CD14-positive monocyte (primary cell): Measurements from ENCODE around the gene CDH4. TPM values are rescaled to one million over a fixed set of nuclear protein-coding genes. Genes with fewer than 3 reads are reported as not detected.

Experiments
- DNase-seq, 3 donors: peaks; one replicate each; pipeline ENCODE4 v3.0.0-alpha.2; 2011 to 2022
- H2AFZ ChIP-seq: 2 replicates; pipeline ENCODE4 v1.6.0; 2012; ENCODE audit warnings: mild to moderate bottlenecking, low read depth, low read length, inconsistent platforms; ENCODE audit not compliant: insufficient read depth, poor library complexity, severe bottlenecking
- H3K27ac ChIP-seq, 2 donors: 1 replicate in 1 of 2; 2 replicates in 1 of 2; pipeline ENCODE4 v1.5.1; 2012 to 2013; ENCODE audit warnings: low read length in 2 of 2, control low read depth in 1 of 2, inconsistent platforms in 1 of 2, low read depth in 1 of 2, mild to moderate bottlenecking in 1 of 2
- H3K27me3 ChIP-seq, 2 donors: one replicate each; pipeline versions ENCODE4 v1.6.0 to v1.6.1; 2011 to 2013; ENCODE audit warnings: low read length in 2 of 2; ENCODE audit not compliant: control insufficient read depth in 2 of 2, insufficient read depth in 2 of 2
- H3K36me3 ChIP-seq, 2 donors: replicated peaks in 1 of 2; 1 replicate in 1 of 2; 2 replicates in 1 of 2; pipeline versions ENCODE4 v1.5.1 to v1.6.1; 2012 to 2013; ENCODE audit warnings: low read length in 2 of 2, control low read depth in 1 of 2, inconsistent platforms in 1 of 2, mild to moderate bottlenecking in 1 of 2; ENCODE audit not compliant: insufficient read depth in 2 of 2, control insufficient read depth in 1 of 2
- H3K4me1 ChIP-seq, 2 donors: 1 replicate in 1 of 2; 2 replicates in 1 of 2; pipeline versions ENCODE4 v1.5.1 to v1.6.1; 2012 to 2013; ENCODE audit warnings: low read length in 2 of 2, control low read depth in 1 of 2, inconsistent platforms in 1 of 2, mild to moderate bottlenecking in 1 of 2, moderate library complexity in 1 of 2; ENCODE audit not compliant: insufficient read depth in 2 of 2, control insufficient read depth in 1 of 2
- H3K4me2 ChIP-seq: replicated peaks from 2 replicates; pipeline ENCODE3; 2012; ENCODE audit warnings: low read length, moderate library complexity, mild to moderate bottlenecking; ENCODE audit not compliant: poor library complexity, severe bottlenecking; ENCODE audit errors: extremely low read depth
- H3K4me3 ChIP-seq, 3 experiments: fragments of 200-600 bp in 1 of 3; sonication (generic) in 1 of 3; replicated peaks in 1 of 3; 1 replicate in 2 of 3; 2 replicates in 1 of 3; pipeline ENCODE4 v1.5.1; 2011 to 2013; ENCODE audit warnings: low read length in 3 of 3, mild to moderate bottlenecking in 3 of 3, control low read depth in 2 of 3, low read depth in 2 of 3, inconsistent platforms in 1 of 3, moderate library complexity in 1 of 3
- H3K79me2 ChIP-seq: 2 replicates; pipeline ENCODE4 v1.6.0; 2012; ENCODE audit warnings: mild to moderate bottlenecking, control low read depth, inconsistent platforms, low read length, moderate library complexity; ENCODE audit not compliant: insufficient read depth
- H3K9ac ChIP-seq: 2 replicates; pipeline ENCODE4 v1.6.0; 2017; ENCODE audit warnings: low read length, mild to moderate bottlenecking; ENCODE audit not compliant: insufficient read depth, poor library complexity, severe bottlenecking
- H3K9me3 ChIP-seq, 2 donors: replicated peaks in 1 of 2; 1 replicate in 1 of 2; 2 replicates in 1 of 2; pipeline versions ENCODE4 v1.5.1 to v1.6.1; 2012 to 2013; ENCODE audit warnings: low read length in 2 of 2, control low read depth in 1 of 2; ENCODE audit not compliant: control insufficient read depth in 1 of 2, insufficient read depth in 1 of 2
- H4K20me1 ChIP-seq: 2 replicates; pipeline ENCODE4 v1.6.0; 2012; ENCODE audit warnings: mild to moderate bottlenecking, low read length, control low read depth, moderate library complexity; ENCODE audit not compliant: insufficient read depth
- H3K27ac Mint-ChIP-seq, 7 donors: one replicate each; pipeline ENCODE4 v1.8.0; 2020; ENCODE audit warnings: mild to moderate bottlenecking in 7 of 7, mixed read lengths in 7 of 7, moderate library complexity in 6 of 7, inconsistent platforms in 2 of 7
- H3K27me3 Mint-ChIP-seq, 3 donors: one replicate each; pipeline ENCODE4 v1.8.0; 2021 to 2022; ENCODE audit warnings: low read depth in 3 of 3, mild to moderate bottlenecking in 3 of 3, mixed read lengths in 3 of 3, moderate library complexity in 3 of 3, inconsistent platforms in 1 of 3
- H3K36me3 Mint-ChIP-seq, 2 donors: one replicate each; pipeline ENCODE4 v1.8.0; 2020; ENCODE audit warnings: mixed read lengths in 2 of 2, inconsistent platforms in 1 of 2, mild to moderate bottlenecking in 1 of 2
- H3K4me1 Mint-ChIP-seq: one replicate; pipeline ENCODE4 v1.8.0; 2020; ENCODE audit warnings: mild to moderate bottlenecking, mixed read lengths
- H3K4me3 Mint-ChIP-seq, 2 donors: one replicate each; pipeline ENCODE4 v1.8.0; 2020; ENCODE audit warnings: mild to moderate bottlenecking in 2 of 2, mixed read lengths in 2 of 2, moderate library complexity in 1 of 2
- H3K9me3 Mint-ChIP-seq, 7 donors: one replicate each; pipeline ENCODE4 v1.8.0; 2020 to 2022; ENCODE audit warnings: mixed read lengths in 7 of 7, mild to moderate bottlenecking in 6 of 7, moderate library complexity in 6 of 7, inconsistent platforms in 2 of 7
- WGBS: methylation state at CpG from one replicate; pipeline ENCODE4 v1.1.5; 2013; ENCODE audit warnings: missing lambda C conversion rate; ENCODE audit not compliant: insufficient coverage; 5-methylcytosine and 5-hydroxymethylcytosine counted together
- intact Hi-C, 2 donors: fragments of 100-400 bp; cut with micrococcal nuclease; formaldehyde crosslinking; loops; one replicate each; pipeline versions ENCODE4 v1.15.0 to v1.15.1; 2023
- polyA plus RNA-seq, 3 donors: library from polyadenylated mRNA; depleted of rRNA in 1 of 3; unstranded in 2 of 3; stranded (reverse) in 1 of 3; fragments of 300-500 nt in 2 of 3; fragments of >200 nt in 1 of 3; fragmentation: Illumina TruSeq in 2 of 3; gene quantifications; 1 replicate in 2 of 3; 2 replicates in 1 of 3; pipeline ENCODE4 v1.2.3, GENCODE V29; 2012 to 2021
- TF ChIP-seq, protein P1 (sequence below): fragments of 200-600 bp; IDR thresholded peaks from one replicate; pipeline ENCODE4 v1.8.0; 2022; ENCODE audit warnings: antibody characterized with exemption, mild to moderate bottlenecking

CDH4 gene
- polyA plus RNA-seq, 3 donors: not detected

DNA sequence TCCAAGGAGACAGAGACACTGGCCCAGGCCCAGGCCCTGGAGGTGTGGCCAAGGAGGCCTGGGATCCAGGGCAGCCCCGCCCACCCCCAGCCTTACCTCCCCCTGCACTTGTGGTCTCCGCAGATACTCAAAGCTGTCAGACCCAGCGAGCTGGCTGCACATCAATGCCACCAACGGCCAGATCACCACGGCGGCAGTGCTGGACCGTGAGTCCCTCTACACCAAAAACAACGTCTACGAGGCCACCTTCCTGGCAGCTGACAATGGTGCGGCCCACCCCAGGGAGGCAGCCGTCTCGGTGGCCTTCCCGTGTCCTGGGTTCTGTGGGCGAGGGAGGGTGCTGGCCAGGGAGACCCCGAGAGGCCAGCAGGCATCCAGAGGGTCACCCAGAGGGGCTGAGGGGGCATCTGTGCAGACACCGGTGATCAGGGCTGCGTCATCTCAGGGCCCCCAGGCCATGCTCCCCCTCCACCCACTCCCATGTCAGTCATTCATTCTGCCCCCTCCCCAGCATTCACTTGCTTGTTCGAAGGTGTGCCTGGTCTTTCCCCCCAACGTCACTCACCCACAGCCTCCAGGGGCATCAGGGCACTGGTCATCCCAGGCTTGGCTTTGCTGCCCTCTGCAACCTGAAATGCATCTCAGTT is 672.3 kb downstream of the CDH4 start:
- Histone ChIP-seq H3K9me3 (peaks cover 17 to 73% of the 10 kb centered on the region in 2 donors), H3K27ac (no peak overlapping the region), H4K20me1 (no peaks in the 10 kb centered on the region), H2AFZ (no peak overlapping the region), H3K79me2 (no peaks in the 10 kb centered on the region), H3K4me3 (no peak overlapping the region), H3K36me3 (no peaks in the 10 kb centered on the region), H3K4me2 (no peak overlapping the region), H3K4me1 (no peaks in the 10 kb centered on the region), H3K9ac (no peak overlapping the region), H3K27me3 (no peaks in the 10 kb centered on the region)
- no peak for DNase-seq
- peaks cover 0 to 28% (median 20%) of the 10 kb centered on the region in 7 donors for H3K9me3 Mint-ChIP-seq
- H3K4me3 Mint-ChIP-seq: no peak overlapping the region
- H3K27me3 Mint-ChIP-seq: peaks cover 0 to 3% (median 3%) of the 10 kb centered on the region in 3 donors
- no peaks in the 10 kb centered on the region for H3K4me1 Mint-ChIP-seq
- no peak overlapping the region for H3K27ac Mint-ChIP-seq
- TF ChIP-seq, protein P1, sequence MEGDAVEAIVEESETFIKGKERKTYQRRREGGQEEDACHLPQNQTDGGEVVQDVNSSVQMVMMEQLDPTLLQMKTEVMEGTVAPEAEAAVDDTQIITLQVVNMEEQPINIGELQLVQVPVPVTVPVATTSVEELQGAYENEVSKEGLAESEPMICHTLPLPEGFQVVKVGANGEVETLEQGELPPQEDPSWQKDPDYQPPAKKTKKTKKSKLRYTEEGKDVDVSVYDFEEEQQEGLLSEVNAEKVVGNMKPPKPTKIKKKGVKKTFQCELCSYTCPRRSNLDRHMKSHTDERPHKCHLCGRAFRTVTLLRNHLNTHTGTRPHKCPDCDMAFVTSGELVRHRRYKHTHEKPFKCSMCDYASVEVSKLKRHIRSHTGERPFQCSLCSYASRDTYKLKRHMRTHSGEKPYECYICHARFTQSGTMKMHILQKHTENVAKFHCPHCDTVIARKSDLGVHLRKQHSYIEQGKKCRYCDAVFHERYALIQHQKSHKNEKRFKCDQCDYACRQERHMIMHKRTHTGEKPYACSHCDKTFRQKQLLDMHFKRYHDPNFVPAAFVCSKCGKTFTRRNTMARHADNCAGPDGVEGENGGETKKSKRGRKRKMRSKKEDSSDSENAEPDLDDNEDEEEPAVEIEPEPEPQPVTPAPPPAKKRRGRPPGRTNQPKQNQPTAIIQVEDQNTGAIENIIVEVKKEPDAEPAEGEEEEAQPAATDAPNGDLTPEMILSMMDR: no peak
- 97% methylated on average over 16 of the region's 19 CpGs for WGBS
- intact Hi-C loops: no loop called here
- H3K36me3 Mint-ChIP-seq: no peaks in the 10 kb centered on the region

DNA sequence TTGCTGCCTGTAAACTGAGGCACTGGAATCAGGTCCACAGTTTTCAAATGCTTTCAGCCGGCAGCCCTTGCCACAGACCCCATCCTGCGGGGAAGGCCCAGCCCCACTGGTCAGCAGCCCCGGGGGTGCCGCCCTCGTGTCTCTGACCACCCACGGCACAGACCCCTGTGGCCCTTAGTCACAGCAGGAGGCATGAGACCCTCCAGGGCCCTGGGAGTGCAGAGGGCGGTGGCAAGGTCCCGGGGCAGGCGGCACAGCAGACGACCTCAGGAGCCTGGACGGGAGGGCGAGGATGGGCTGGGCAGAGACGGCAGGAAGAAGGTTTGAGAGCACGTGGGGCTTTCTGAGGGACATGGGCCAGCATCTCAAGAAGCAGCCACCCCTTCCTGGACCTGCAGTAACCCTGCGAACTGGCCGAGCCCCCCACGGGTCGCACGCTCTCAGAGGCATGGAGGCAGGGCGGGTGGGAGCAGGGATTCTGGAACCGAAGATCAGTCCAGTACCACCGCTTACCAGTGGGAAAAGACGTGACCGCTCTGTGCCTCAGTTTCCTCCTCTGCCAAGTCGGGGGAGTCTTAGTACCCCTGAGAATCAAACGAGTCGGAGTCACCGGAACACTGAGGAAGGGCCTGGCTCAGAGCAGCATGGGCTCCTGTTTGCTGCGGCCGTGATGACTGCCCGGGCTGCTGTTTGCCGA is 672.9 kb downstream of the CDH4 start:
- no peak overlapping the region for H3K27ac ChIP-seq
- H3K9me3 Mint-ChIP-seq: peaks cover 0 to 34% (median 22%) of the 10 kb centered on the region in 7 donors
- H3K4me1 ChIP-seq: no peaks in the 10 kb centered on the region
- no peak for DNase-seq
- H3K4me1 Mint-ChIP-seq: no peaks in the 10 kb centered on the region
- TF ChIP-seq, protein P1: no peak
- peaks cover 10 to 73% of the 10 kb centered on the region in 2 donors for H3K9me3 ChIP-seq
- H4K20me1 ChIP-seq: no peaks in the 10 kb centered on the region
- WGBS: 93% methylated on average over 32 of the region's 32 CpGs
- no peaks in the 10 kb centered on the region for H3K27me3 ChIP-seq
- intact Hi-C loops: no loop called here
- H3K27me3 Mint-ChIP-seq: peaks cover 0 to 3% (median 3%) of the 10 kb centered on the region in 3 donors
- H3K36me3 ChIP-seq: no peaks in the 10 kb centered on the region
- no peak overlapping the region for H3K4me2 ChIP-seq
- no peak overlapping the region for H3K9ac ChIP-seq
- no peak overlapping the region for H2AFZ ChIP-seq
- H3K27ac Mint-ChIP-seq: no peak overlapping the region
- H3K4me3 Mint-ChIP-seq: no peak overlapping the region
- H3K4me3 ChIP-seq: no peak overlapping the region
- H3K36me3 Mint-ChIP-seq: no peaks in the 10 kb centered on the region
- H3K79me2 ChIP-seq: no peaks in the 10 kb centered on the region
